ENCODE results near the gene SEZ6L.

DNA sequence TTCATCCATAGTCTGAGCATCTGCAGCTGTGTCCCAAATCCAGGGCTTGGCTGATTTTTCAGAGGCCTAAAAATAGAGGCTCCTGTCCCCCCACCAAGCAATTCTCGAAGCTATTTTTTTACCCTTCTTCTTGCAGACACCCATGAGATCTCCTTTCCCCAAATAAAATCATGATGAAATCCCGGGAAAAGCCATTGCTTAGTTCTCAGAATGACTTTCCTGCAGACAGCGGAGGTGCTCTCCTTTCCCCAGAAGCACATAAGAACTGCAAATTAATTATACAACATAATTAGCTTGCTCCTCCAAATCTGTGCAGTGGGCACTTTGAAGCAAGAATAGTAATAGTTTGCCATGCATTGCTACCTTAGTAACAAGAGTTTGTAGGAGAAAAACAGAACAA, 176.2 kb downstream of the SEZ6L start:
- TF ChIP-seq CTCF (IDR thresholded peaks at IDR 0.05): no peak
- no peak for TF ChIP-seq POLR2A (IDR thresholded peaks at IDR 0.05)

Measured in adrenal gland (tissue), 5 donors.